ENCODE data around the gene CPZ. TPM values are rescaled to one million over a fixed set of nuclear protein-coding genes. Genes with fewer than 3 reads are reported as not detected.
"Not testable (repeated sequence)": the region's sequence is repeated elsewhere in the genome, so short reads cannot be mapped to it uniquely, and the experiment has no call there.

Gene CPZ
- total RNA-seq, 3 donors from 2014 or later, result 2.9 to 13.4 (median 7.5) TPM

GRCh38 chr4:8618961-8619720, 26.6 kb downstream of the CPZ start:
- H3K9me3 ChIP-seq, result no peaks in the 10 kb centered on the region
- H3K27me3 ChIP-seq, result no peaks in the 10 kb centered on the region
- no peak overlapping the region for H3K27ac ChIP-seq
- H3K4me3 ChIP-seq, result no peak overlapping the region
- intact Hi-C loops (cut with DNase I; ENCODE audit: low total_unique reads), result no loop called here
- TF ChIP-seq POLR2A (IDR thresholded peaks at IDR 0.05), result no peak
- TF ChIP-seq POLR2AphosphoS5 (IDR thresholded peaks at IDR 0.05), result no peak
- TF ChIP-seq, protein P1, sequence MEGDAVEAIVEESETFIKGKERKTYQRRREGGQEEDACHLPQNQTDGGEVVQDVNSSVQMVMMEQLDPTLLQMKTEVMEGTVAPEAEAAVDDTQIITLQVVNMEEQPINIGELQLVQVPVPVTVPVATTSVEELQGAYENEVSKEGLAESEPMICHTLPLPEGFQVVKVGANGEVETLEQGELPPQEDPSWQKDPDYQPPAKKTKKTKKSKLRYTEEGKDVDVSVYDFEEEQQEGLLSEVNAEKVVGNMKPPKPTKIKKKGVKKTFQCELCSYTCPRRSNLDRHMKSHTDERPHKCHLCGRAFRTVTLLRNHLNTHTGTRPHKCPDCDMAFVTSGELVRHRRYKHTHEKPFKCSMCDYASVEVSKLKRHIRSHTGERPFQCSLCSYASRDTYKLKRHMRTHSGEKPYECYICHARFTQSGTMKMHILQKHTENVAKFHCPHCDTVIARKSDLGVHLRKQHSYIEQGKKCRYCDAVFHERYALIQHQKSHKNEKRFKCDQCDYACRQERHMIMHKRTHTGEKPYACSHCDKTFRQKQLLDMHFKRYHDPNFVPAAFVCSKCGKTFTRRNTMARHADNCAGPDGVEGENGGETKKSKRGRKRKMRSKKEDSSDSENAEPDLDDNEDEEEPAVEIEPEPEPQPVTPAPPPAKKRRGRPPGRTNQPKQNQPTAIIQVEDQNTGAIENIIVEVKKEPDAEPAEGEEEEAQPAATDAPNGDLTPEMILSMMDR (IDR thresholded peaks at IDR 0.05), result no peak
- H3K36me3 ChIP-seq, result no peaks in the 10 kb centered on the region
- no peaks in the 10 kb centered on the region for H3K4me1 ChIP-seq
- DNase-seq (ENCODE audit: low spot score in 2 of 2), result no peak

DNA sequence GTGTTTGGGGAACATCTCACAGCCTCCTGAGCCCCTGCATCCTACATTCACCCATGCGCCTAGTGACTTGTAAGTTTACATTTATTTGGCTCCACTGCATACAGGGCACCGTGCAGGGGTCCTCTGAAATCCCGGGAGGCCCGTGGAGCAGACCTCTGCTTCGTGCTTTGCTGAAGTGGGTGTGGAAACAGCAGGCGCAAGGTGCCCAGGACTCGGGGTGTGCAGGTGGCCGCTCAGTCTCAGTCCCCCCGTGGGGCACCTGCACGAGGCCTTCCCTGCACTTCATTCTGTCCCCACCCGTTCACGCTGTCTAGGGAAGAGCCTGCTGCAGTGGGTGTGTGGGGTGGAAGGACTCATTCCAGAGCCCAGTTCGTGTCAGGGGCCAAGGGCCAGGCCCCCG, 28.6 kb downstream of the CPZ start:
- H3K36me3 ChIP-seq; H3K9me3 ChIP-seq; H3K27me3 ChIP-seq; H3K4me3 ChIP-seq; H3K27ac ChIP-seq; DNase-seq (ENCODE audit: low spot score in 2 of 2); H3K4me1 ChIP-seq; intact Hi-C loops (cut with DNase I; ENCODE audit: low total_unique reads): not testable (repeated sequence)

GRCh38 chr4:8624601-8625272, 32.2 kb downstream of the CPZ start:
- intact Hi-C loops (cut with DNase I; ENCODE audit: low total_unique reads), result not testable (repeated sequence)

GRCh38 chr4:8630240-8630905, 37.8 kb downstream of the CPZ start:
- intact Hi-C loops (cut with DNase I; ENCODE audit: low total_unique reads); H3K4me1 ChIP-seq: not testable (repeated sequence)

More at GRCh38 chr4:8624601-8625272, 32.2 kb downstream of the CPZ start:
- DNase-seq (ENCODE audit: low spot score in 2 of 2); H3K9me3 ChIP-seq; H3K36me3 ChIP-seq; H3K27me3 ChIP-seq; H3K4me1 ChIP-seq; H3K27ac ChIP-seq; H3K4me3 ChIP-seq: not testable (repeated sequence)

GRCh38 chr4:8631896-8632295, 39.3 kb downstream of the CPZ start:
- DNase-seq (ENCODE audit: low spot score in 2 of 2); H3K36me3 ChIP-seq; H3K27ac ChIP-seq; H3K27me3 ChIP-seq; H3K9me3 ChIP-seq; intact Hi-C loops (cut with DNase I; ENCODE audit: low total_unique reads); H3K4me3 ChIP-seq; H3K4me1 ChIP-seq: not testable (repeated sequence)

More at GRCh38 chr4:8630240-8630905, 37.8 kb downstream of the CPZ start:
- not testable (repeated sequence) for H3K27me3 ChIP-seq; H3K27ac ChIP-seq; DNase-seq (ENCODE audit: low spot score in 2 of 2); H3K9me3 ChIP-seq; H3K36me3 ChIP-seq; H3K4me3 ChIP-seq

DNA sequence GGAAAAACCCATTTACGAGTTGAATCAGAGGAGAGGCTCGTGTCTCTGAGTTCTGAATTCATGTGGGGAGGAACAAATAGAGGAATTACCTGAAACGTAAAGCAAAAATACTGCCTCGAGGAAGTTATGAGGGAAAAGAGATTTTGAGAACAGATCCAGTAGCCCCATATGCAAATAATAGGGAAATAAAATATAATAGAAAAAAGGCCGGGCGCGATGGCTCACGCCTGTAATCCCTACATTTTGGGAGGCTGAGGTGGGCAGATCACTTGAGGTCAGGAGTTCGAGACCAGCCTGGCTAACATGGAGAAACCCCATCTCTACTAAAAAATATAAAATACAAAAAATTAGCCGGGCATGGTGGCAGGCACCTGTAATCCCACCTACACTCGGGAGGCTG, 42.2 kb downstream of the CPZ start:
- DNase-seq (ENCODE audit: low spot score in 2 of 2); H3K4me3 ChIP-seq; H3K9me3 ChIP-seq; H3K36me3 ChIP-seq; intact Hi-C loops (cut with DNase I; ENCODE audit: low total_unique reads); H3K27ac ChIP-seq; H3K4me1 ChIP-seq; H3K27me3 ChIP-seq: not testable (repeated sequence)

DNA sequence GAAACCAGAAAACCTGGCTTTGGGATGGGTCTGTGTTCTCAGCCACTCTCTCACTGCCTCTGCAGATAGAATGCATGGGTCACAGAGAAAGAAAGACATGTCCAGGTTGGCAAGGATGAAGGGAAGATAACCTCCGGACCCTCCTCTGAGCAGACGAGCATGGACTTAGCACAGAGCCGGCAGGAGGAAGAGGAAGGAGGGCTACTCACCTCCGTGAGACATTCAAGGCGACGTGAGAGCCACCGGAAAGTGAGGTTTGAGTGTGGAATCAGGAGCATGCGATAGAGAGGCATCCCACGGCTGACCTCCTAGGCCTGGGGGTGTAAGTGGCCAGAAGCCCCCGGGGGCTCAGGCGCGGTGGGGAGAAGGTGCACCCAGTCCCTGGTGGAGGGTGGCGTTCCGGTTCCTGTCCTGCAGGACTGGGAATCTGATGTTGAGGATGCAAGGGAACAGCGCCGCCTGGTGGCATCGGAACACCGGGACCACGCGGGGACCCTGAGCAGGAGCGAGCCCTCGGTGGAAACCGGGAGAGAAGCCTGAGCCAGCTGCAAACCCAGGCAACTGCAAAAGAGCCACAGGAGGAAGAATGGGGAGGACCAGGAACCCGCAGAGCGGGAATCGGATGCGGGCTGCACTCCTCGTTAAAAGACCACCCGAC, 43.5 kb downstream of the CPZ start:
- DNase-seq (ENCODE audit: low spot score in 2 of 2); H3K4me1 ChIP-seq; H3K27ac ChIP-seq; intact Hi-C loops (cut with DNase I; ENCODE audit: low total_unique reads); H3K4me3 ChIP-seq; H3K9me3 ChIP-seq; H3K36me3 ChIP-seq: not testable (repeated sequence)
- peaks cover 0 to 12% of the 10 kb centered on the region in 2 donors for H3K27me3 ChIP-seq

GRCh38 chr4:8637456-8637984, 45.0 kb downstream of the CPZ start:
- H3K4me3 ChIP-seq, result no peak overlapping the region
- DNase-seq (ENCODE audit: low spot score in 2 of 2), result no peak
- intact Hi-C loops (cut with DNase I; ENCODE audit: low total_unique reads), result no loop called here
- no peak for TF ChIP-seq POLR2A (IDR thresholded peaks at IDR 0.05)
- TF ChIP-seq POLR2AphosphoS5 (IDR thresholded peaks at IDR 0.05), result no peak
- TF ChIP-seq, protein P1 (IDR thresholded peaks at IDR 0.05), result no peak
- peaks cover 0 to 12% of the 10 kb centered on the region in 2 donors for H3K27me3 ChIP-seq
- H3K4me1 ChIP-seq, result no peaks in the 10 kb centered on the region
- no peaks in the 10 kb centered on the region for H3K9me3 ChIP-seq
- no peak overlapping the region for H3K27ac ChIP-seq
- no peaks in the 10 kb centered on the region for H3K36me3 ChIP-seq

All from breast epithelium (tissue), 4 donors.